Occipital lobe (tissue), 2 donors: ENCODE measurements around the gene LRRK1. TPM values are rescaled to one million over a fixed set of nuclear protein-coding genes. Genes with fewer than 3 reads are reported as not detected.
A peak's percentile ranks its signal among the peaks of the same experiment; 100 is the strongest.

Experiments
- DNase-seq: peaks from one replicate; lab custom pipeline; 2025; lab: John Stamatoyannopoulos, UW
- total RNA-seq: library from RNA; depleted of rRNA; stranded (reverse); fragments of >200 nt; gene quantifications from one replicate; pipeline ENCODE4 v1.2.3, GENCODE V29; 2014

Gene LRRK1
- total RNA-seq, 1 donor from 2014 or later, result 1.4 TPM

DNA sequence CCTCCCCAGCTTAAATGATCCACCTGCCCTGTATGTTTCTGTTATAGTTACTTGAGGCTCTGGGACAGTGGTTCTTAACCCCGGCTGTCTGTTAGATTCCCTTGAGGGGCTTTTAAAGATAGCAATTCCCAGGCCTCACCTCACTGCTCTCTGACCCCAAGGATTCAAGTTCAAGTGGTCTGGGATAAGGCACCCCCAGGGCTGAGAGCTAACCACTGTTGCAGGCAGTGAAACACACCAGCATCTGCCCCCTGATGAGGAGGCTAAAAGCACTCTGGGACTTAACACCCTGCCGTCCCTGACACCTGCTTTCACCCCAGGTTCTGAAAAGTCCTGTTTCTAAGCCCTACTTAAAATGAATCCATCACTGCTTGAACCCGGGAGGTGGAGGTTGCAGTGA lies 103.7 kb downstream of the LRRK1 start:
- DNase-seq, result no peak

DNA sequence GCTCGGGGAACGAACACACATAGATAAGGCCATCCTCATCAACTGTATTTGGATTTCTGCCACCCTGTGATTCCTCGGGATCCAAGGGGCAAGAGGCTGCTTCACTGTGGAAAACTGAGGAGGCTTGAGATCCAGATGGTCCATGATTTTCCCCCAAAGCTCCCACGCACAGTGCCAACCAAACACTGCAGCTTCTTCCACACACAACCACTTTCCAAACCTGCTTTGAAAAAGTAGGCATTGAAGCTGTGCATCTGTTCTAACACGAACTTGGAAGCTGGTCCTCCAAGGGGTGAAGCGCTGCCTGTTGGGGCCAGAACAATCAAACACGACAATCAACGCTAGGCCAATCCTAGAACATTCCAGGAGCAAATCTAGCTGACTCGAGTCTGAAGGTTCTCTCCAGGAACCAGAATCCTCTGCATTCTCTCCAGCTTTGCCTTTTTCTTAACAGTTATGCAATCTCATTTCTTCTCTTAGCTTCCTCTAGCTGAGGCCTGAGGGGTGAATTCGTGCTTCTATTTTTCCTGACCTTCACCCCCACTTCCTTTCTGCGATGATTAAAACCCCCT lies 104.4 kb downstream of the LRRK1 start:
- no peak for DNase-seq

DNA sequence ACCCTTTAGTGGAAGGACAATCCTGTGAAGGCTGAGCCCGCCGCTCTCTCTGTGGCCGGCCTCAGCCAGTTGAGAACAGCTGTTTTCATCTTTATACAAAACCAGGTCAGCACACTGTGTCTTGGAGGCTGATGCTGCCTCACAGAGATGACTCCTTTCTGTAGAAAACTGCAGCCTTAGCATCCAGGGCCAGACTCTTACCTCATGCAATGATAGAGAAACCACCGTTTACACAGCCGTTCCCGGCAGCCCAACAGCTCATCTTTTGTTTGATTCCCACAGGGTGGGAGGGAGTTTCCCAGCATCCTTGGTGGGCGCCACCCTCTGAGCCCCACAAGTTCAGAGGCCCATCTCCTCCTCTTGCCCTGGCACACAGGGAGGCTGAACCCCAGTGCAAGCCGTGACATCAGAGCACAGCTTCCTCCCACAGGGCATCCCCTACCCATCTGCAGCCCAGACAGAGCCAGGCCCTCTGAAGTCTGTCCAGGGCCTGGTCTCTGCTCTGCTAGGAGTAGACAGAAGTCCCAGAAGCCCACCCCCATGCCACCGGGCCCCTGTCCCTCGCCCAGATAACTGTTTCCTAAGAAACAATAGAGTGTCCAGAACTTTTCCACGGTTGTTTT lies 105.0 kb downstream of the LRRK1 start:
- peak; percentile 41 for DNase-seq

DNA sequence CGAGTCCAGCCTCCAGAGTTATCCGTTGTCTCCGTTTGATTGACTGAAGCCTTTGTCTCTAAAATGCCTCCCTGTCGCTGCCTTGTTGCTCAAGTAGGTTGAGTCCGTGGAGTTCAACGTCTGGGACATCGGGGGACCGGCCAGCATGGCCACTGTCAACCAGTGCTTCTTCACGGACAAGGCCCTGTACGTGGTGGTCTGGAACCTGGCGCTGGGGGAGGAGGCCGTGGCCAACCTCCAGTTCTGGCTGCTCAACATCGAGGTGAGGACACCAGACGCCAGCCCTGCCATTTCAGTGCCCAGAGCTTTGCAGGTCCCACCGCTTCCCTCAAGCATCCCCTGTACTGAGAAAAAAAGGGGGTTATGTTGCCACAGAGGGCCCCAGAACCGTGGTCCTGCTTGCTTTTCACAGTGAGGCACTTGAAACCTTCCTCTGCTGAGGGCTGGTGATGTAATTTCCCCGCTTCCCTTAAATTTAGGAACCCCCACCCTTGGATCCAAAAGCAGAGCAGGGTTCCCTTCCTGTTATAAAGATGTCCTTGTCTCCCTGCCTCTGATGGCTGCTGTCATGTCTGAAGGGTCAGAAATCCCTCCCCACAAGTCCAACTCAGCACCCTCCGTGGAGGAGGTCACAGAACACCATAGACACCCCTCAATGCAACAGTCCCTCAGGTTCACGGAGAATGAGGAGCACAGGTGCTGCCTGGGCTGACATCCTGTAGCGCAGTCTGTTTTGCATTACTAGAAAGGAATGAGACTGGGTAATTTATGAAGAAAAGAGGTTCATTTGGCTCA lies 105.7 kb downstream of the LRRK1 start:
- DNase-seq, result no peak

DNA sequence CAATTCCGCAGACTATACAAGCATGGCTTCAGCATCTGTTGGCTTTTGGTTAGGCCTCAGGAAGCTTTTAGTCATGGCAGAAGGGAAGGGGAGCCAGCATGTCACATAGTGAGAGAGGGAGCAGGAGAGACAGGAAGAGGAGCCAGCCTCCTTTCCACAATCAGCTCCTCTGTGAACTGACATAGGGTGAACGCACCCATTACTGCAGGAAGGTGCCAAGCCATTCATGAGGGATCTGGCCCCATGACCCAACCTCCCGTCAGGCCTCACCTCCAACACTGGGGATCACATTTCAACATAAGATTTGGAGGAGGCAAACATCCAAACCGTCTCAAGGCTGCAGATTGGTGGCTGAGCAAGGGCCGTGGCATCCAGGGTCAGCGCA lies 106.3 kb downstream of the LRRK1 start:
- DNase-seq, result no peak

DNA sequence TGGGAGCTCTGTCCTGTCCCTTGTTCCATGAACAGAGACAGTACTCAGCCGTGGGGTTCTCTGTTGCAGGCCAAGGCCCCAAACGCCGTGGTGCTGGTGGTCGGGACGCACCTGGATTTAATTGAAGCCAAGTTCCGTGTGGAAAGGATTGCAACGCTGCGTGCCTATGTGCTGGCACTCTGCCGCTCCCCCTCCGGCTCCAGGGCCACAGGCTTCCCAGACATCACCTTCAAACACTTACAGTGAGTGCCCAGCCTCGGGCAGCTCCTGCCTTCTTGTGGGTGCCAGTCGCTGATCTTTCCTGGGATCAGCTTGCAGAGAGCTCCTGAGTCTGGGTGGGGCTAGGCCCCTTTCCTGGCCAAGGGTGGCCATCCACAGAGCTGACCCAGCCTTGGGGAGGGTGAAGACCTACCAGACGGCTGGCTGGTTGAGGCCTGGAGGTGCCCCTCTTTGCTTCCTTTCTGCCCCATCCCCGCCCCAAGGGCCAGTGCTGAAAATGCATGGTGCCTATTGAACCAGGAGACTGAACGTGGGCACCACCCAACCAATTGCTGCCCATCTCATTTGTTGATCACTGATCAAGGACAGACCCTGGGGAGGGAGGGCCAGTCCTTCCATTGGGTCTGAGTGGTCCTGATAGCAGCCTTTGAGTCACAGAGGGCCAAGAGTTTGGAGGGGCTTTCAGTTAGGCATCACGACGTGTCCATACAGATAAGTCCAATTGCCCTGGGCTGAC lies 106.9 kb downstream of the LRRK1 start:
- no peak for DNase-seq

DNA sequence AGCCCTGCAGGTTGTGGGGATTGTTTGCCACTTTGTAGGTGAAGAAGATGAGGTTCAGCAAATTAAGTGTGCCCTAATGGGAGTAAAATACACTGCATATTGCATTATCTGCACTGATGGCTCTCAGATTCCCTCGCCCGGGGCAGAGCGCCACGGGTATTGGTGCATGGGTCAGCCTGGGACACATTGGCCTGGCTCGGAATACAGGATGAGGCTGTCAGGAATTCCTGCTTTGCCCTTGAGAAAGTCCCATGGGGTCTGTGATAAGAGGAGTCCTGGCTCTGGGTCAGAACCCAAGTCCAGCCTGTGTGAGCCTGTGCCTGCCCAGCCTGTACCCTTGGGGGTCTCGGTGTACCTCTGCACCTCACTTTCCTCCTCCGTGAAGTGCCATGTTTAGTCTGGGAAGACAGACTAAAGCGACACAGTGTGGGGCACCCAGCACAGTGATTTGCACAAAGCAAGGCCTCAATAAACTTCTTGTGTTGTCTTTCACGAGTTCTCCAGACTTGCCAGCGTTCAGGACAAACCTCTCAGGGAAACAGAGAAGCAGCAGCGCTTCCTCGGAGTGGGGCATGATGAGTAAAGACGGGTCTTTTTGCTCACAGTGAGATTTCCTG lies 107.6 kb downstream of the LRRK1 start:
- DNase-seq, result no peak

DNA sequence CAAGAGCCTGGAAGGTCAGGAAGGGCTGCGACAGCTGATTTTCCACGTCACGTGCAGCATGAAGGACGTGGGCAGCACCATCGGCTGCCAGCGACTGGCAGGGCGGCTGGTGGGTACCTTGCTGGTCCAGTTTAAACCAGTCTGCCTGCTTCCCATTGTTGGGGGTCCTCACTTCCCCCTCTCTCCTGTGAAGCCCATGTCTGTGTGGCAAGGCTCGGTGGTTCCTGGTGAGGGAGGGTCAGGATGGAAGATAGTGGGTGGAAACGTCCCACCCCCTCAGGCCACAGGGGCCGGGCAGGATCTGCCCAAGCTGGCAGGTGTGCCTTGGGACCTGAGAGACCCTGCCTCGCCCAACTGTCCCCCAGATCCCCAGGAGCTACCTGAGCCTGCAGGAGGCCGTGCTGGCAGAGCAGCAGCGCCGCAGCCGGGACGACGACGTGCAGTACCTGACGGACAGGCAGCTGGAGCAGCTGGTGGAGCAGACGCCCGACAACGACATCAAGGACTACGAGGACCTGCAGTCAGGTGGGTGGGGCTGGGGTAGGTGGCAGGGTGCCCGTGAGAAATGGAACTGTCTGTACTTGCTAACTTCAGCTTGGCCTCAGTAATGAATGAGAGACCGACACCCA lies 108.2 kb downstream of the LRRK1 start:
- DNase-seq, result no peak

DNA sequence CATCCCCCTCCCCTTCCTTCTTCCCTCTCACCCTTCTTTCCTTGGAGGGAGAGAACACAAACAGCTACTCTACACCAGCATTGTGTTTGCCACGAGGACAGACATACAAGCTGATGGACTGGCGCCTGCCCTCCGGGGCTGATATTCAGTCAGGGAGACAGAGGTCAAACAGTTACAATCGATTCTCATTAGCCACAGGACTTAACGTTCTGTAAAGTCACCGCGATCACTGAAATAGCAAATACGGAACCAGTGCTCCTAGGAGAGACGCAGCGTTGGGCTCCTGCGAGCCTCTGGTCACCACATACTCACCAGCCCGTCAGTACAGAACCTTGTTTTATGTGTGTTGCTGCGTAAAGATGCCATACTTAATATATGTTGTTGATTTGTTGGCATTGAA lies 108.8 kb downstream of the LRRK1 start:
- no peak for DNase-seq

DNA sequence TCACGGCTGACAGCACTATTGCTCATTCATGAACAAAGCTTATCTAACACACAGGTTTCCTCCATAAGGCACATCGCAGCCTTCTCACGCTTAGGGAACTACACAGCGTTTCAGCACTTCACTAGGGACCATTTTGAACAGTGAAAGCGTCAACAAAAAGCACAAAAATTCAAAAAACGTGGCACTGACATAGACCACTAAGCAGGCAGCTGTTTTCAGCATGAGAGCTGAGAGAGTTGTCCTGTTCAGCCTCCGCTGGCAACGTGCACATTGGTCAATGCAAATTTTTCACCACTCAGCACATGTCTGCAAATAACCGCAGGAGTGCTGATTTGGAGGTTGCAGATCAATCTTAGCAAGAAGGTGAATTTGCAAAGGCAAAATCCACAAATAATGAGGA lies 109.2 kb downstream of the LRRK1 start:
- DNase-seq, result no peak

DNA sequence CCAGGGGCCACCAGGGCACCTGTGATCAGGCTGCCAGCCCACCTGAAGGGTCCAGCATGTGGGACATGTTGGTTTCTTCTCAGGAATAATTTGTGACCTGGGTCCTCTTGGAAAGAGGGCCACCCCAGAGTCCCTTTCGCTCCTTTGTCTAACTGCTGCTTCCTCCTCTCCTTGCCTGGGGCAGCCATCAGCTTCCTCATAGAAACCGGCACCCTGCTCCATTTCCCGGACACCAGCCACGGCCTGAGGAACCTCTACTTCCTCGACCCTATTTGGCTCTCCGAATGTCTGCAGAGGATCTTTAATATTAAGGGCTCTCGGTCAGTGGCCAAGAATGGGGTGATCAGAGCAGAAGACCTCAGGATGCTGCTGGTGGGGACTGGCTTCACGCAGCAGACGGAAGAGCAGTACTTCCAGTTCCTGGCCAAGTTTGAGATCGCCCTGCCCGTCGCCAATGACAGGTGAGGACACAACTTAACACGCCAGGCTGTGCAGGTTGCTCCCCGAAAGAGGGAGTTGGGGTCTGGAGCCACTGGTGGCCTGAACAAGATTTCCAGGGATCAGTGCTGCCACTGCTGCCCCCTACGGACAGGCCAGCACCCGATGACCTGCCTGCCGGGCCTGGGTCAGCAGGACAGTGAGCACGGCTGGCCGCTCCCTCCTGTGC lies 109.7 kb downstream of the LRRK1 start:
- no peak for DNase-seq

DNA sequence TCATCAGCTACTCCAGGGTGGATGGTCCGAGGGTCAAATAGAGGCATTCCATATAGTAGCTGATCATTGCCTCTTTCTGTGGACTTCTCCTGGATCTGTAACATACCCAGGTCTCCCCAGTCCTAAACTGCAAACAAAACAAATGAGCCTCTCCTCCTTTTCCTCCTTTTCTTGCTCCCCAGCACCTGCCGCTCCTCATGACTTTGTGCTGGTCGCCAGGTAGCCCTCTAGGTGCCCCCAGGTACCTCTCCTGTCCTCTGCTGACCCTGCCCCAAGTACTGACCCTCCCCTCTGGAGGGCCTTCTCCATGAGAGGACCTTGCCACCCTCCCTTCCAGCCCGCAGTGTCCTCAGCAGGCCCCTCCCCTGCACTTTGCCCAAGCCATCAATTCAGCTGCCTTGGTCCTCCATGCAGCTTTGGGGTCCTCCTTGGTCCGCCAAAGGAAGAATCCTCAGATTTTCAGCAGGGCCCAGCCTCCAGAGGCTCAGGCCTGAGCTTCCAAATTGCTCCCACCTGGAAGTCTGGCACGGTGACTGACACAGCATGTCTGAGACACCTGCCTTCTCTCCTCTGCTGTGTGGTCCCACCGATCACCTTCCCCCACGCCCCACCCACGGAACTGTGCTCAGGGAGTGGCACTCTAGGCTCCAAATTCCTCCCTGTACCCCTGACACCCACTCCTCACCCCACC lies 111.0 kb downstream of the LRRK1 start:
- no peak for DNase-seq

DNA sequence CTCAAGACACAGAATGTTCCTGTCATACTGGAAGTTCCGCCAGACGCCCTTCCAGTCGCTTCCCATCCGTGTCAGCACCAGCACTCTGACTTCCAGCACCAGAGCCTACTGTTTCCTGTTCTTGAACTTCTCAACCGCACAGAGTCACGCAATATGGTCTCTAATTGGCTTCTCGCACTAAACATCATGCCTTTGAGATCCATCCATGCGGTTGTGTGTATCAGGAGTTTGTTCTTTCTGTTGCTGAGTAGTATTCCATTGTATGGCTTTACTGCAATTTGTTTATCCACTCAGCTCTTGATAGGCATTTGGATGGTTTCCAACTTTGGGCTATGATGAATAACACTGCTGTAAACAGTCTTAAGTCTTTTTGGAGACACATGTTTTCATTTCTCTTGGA lies 112.1 kb downstream of the LRRK1 start:
- no peak for DNase-seq

DNA sequence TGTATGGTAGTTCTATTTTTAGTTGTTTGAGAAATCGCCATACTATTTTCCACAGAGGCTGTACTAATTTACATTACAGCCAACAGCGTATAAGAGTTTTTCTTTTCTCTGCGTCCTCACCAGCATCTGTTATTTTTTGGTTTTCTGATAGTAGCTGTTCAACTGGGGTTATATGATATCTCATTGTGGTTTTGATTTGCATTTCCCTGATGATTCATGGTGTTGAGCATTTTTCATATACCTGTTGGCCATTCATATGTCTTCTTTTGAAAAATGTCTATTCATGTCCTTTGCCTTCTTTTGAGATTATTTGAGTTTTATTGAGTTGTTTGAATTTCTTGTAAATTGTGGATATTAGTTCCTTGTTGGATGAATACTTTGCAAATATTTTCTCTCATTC lies 114.6 kb downstream of the LRRK1 start:
- DNase-seq, result no peak

DNA sequence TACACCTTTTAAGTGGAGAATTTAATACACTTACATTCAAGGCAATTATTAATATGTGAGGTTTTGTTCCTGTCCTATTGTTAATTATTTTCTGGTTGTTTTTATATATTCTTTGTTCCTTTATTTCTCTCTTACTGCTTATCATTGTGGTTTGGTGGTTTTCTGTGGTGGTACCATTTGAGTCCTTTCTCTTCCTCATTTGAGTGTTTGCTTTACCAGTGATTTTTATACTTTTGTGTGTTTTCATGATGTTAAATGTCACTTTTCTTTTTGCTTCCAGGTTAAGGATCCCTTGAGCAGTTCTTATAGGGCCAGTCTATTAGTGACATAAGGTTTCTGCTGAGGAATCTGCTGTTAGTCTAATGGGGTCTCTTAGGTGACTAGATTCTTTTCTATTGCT lies 116.5 kb downstream of the LRRK1 start:
- DNase-seq, result no peak

DNA sequence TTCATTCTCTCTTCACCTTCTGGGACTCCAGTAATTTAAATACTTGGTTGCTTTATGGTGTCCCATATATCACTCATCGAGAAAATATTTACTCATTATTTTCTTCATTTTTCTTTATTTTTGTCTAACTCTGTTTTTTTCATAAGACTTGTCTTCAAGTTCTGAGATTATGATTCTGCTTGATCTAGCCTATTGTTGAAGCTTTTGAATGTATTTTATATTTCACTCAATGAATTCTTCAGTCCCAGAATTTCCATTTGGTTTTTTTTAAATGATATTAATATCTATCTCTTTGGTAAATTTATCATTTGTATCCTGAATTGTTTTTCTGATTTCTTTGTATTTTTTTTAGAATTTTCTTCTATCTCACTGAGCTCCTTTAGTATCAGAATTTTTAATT lies 117.0 kb downstream of the LRRK1 start:
- no peak for DNase-seq

DNA sequence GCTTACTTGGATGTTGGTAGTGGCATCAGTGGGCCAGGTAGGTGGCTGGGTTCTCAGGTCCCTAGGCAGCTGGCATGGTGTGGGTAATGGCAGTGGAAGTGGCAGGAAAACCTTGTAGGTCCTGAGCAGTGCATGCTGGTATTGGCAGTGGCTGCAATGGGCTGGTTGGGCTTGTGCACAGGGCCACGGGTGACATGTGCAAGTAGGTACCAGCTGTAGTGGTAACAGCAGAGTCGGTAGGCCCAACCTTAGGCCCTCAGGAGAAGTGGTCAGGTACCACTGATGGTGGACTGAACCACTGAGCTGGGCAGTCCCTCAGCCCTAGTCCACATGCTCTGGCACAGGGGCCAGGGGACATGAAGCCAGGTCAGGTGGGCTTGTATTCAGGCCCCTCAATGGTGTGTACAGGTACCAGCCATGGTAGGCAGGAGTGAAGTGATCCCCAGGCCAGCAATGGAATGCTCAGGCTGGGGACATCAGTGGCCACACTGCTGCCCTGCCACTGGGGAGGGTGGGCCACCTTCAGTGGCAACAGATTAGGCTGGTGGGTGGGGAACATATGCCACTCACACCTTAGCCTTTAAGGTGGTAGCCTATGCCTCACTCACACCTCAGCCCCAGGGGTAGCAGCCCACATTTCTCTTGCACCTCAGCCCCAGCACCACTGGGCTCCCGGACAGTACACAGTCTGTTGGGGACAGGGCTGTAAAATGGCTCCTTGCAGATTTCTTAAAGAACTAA lies 118.1 kb downstream of the LRRK1 start:
- DNase-seq, result no peak

DNA sequence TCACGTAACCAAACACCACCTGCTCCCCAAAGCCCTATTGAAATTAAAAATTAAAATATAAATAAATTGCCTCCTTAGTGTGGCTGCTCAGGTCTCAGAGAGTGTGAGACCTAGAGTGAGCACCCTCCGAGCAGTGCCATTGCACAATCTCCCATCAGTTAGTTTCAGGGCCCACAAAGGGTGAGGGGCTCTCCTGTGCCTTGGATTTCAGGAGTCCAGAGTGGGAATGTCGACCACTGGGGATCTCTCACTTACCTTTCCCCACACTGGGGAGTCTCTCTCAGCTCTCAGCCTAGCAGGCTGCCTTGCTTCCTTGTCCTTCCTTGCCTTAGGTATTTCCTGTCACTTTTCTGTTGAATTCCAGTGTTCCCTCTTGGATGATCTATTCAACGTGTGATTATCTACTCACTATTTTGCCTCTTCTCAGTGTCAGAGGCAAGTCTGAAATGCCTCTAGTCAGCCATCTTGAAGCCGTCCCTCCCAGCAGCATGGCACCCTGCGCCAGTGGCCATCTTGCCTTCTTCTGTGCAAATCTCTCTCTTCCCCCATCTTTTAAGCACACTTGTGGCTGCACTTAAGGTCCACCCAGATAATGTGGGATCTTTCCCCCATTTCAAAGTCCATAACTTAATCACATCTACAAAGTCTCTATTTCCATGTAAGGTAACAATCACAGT lies 119.3 kb downstream of the LRRK1 start:
- no peak for DNase-seq

DNA sequence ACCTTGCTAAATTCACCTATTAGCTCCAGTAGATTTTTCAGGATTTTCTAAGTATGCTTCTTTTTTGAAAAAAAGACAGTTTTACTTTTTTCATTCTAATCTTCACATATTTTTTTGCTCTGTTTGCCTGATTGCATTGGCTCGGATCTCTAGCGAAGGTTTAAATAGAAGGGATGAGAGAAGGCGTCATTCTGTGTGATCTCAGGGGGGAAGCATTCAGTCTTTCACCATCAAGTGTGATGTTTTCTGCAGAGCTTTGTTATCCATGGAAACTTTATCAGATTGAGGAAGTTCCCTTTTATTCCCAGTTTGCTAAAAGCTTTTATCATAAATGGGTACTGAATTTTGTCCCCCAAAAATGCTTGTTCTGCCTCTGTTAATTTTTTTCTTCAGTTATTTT lies 120.3 kb downstream of the LRRK1 start:
- DNase-seq, result no peak
